ENCODE measurements around the gene MET.

GRCh38 chr7:116727432-116728009 is 55.5 kb downstream of the MET start:
- TF ChIP-seq CTCF (conservative IDR thresholded peaks at IDR 0.05 in 1 of 2, IDR thresholded peaks at IDR 0.05 in 1 of 2; ENCODE audit: low read depth in 1 of 2, low read length in 2 of 2): no peak
- TF ChIP-seq EZH2 (IDR thresholded peaks at IDR 0.05; ENCODE audit: low read length, missing control alignments): no peak

Measured in fibroblast of lung (primary cell).